Endodermal cell (in vitro differentiated cells): ENCODE results near the gene PCDH18. TPM values are rescaled to one million over a fixed set of nuclear protein-coding genes. Genes with fewer than 3 reads are reported as not detected.
"Not testable (repeated sequence)": the region's sequence is repeated elsewhere in the genome, so short reads cannot be mapped to it uniquely, and the experiment has no call there.

ENCODE experiments used
- DNase-seq: peaks from one replicate; pipeline ENCODE4 v3.0.0-alpha.2; 2017
- H3K27ac ChIP-seq: 2 replicates; pipeline ENCODE4 v1.5.1; 2013; ENCODE audit warnings: mild to moderate bottlenecking, low read depth, low read length, moderate library complexity
- H3K27me3 ChIP-seq: 2 replicates; pipeline ENCODE4 v1.6.1; 2013; ENCODE audit warnings: mild to moderate bottlenecking, low read length, moderate library complexity; ENCODE audit not compliant: insufficient read depth, control insufficient read depth, poor library complexity, severe bottlenecking
- H3K36me3 ChIP-seq: 2 replicates; pipeline ENCODE4 v1.7.0; 2013; ENCODE audit warnings: mild to moderate bottlenecking, low read length, moderate library complexity; ENCODE audit not compliant: control insufficient read depth, insufficient read depth
- H3K4me1 ChIP-seq: one replicate; pipeline ENCODE4 v1.7.0; 2013; ENCODE audit warnings: low read length; ENCODE audit not compliant: control insufficient read depth, insufficient read depth
- H3K4me3 ChIP-seq: 2 replicates; pipeline ENCODE4 v1.5.1; 2013; ENCODE audit warnings: mild to moderate bottlenecking, low read length, moderate library complexity
- H3K9ac ChIP-seq: 2 replicates; pipeline ENCODE4 v1.6.1; 2013; ENCODE audit warnings: mild to moderate bottlenecking, low read length, moderate library complexity; ENCODE audit not compliant: poor library complexity, severe bottlenecking; ENCODE audit errors: extremely low read depth
- H3K9me3 ChIP-seq: 2 replicates; pipeline ENCODE4 v1.6.1; 2013; ENCODE audit warnings: mild to moderate bottlenecking, low read length, moderate library complexity; ENCODE audit not compliant: control insufficient read depth
- H3K27ac Mint-ChIP-seq: 2 replicates; pipeline ENCODE4 v1.8.0; 2020; ENCODE audit warnings: mixed read lengths
- H3K27me3 Mint-ChIP-seq: 2 replicates; pipeline ENCODE4 v1.8.0; 2021; ENCODE audit warnings: mild to moderate bottlenecking, mixed read lengths; ENCODE audit not compliant: insufficient read depth
- H3K36me3 Mint-ChIP-seq: 2 replicates; pipeline ENCODE4 v1.8.0; 2020; ENCODE audit warnings: low read depth, mixed read lengths
- H3K4me1 Mint-ChIP-seq: 2 replicates; pipeline ENCODE4 v1.8.0; 2020; ENCODE audit warnings: mixed read lengths
- H3K4me3 Mint-ChIP-seq: 2 replicates; pipeline ENCODE4 v1.8.0; 2020; ENCODE audit warnings: mild to moderate bottlenecking, moderate library complexity, mixed read lengths
- H3K9me3 Mint-ChIP-seq: 2 replicates; pipeline ENCODE4 v1.8.0; 2020; ENCODE audit warnings: mild to moderate bottlenecking, mixed read lengths
- CTCF ChIP-seq: fragments of 200-600 bp; sonication (generic); conservative IDR thresholded peaks from 2 replicates; pipeline ENCODE4 v1.5.0; 2021; ENCODE audit warnings: antibody characterized with exemption, mild to moderate bottlenecking
- WGBS, 2 experiments: methylation state at CpG; one replicate each; pipeline versions ENCODE4 v1.1.5 to v1.1.7; 2013; ENCODE audit warnings: missing lambda C conversion rate in 2 of 2, mixed read lengths in 1 of 2; ENCODE audit not compliant: insufficient coverage in 1 of 2, insufficient read length in 1 of 2; 5-methylcytosine and 5-hydroxymethylcytosine counted together
- total RNA-seq, 2 donors: library from RNA; stranded (reverse); fragmentation: NEBNext Ultra II Directional in 1 of 2; extraction: Animal tissue kit (Norgen Biotek cat#: 25700) in 1 of 2; gene quantifications; 2 replicates in 1 of 2; 3 replicates in 1 of 2; pipeline ENCODE4 v1.2.1, GENCODE V29; 2021

Gene PCDH18
- total RNA-seq, 2 donors from 2014 or later = 8.1 to 9.2 TPM

DNA sequence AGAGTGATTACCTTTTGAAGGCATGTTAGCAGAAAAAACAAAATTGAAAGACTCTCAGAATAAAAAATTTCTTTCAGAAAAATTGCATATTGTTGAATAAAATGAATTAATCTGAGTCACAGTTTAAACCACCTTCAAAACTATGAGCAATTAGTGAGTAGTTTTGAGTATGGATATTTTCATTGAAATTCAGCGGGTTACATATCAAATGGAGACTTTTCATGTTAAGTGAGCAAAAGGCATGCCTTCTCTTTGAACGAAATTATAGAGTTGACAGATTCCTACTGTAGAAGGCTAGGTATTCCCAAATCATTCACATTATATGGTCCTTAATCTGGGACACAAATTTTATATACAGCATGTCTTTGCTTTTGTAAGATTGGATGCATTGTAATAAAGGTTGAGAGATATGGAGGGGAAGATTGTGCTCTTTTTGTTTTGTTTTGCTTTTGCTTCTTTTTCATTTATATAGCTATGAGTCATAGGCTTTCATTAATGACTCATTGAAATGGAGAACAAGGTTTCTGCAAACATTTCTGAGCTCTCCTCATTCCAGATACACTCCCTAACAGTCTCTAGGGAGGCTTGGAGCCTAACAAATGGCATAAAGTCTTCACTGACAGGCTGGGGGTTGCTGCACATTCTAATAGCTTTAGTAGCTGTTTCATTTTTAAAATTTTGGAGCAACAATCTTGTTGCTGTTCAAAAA, 21.6 kb downstream of the PCDH18 start:
- peaks cover 4% of the 10 kb centered on the region for H3K4me1 Mint-ChIP-seq
- Histone ChIP-seq H3K27ac (no peak overlapping the region), H3K4me3 (no peak overlapping the region), H3K27me3 (no peaks in the 10 kb centered on the region), H3K9ac (no peak overlapping the region), H3K9me3 (no peaks in the 10 kb centered on the region), H3K36me3 (no peaks in the 10 kb centered on the region), H3K4me1 (no peaks in the 10 kb centered on the region)
- TF ChIP-seq CTCF = no peak
- no peak for DNase-seq
- 41% methylated on average over 2 of the region's 2 CpGs; no CpG with 5 or more reads in 1 of the 2 experiments for WGBS, 2 experiments
- H3K27me3 Mint-ChIP-seq = no peaks in the 10 kb centered on the region
- H3K4me3 Mint-ChIP-seq = no peak overlapping the region
- H3K36me3 Mint-ChIP-seq = no peaks in the 10 kb centered on the region
- peak overlapping the region; percentile 41 for H3K27ac Mint-ChIP-seq
- no peaks in the 10 kb centered on the region for H3K9me3 Mint-ChIP-seq

DNA sequence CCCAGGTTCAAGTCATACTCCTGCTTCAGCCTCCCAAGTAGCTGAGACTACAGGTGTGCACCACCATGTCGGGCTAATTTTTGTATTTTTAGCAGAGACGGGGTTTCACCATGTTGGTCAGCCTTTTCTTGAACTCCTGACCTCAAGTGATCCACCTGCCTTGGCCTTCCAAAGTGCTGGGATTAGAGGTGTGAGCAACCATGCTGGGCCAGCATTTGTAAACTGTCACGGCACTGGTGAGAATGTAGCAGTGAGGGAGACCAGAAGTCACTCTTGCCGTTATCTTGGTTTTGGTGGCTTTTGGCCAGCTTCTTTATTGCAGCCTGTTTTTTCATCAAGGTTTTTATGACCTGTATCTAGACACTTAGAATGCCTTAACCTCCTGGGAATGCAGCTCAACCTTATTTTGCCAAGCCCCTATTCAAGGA, 22.4 kb downstream of the PCDH18 start:
- TF ChIP-seq CTCF = no peak
- Histone ChIP-seq H3K36me3 (no peaks in the 10 kb centered on the region), H3K4me3 (no peak overlapping the region), H3K27me3 (no peaks in the 10 kb centered on the region), H3K9me3 (no peaks in the 10 kb centered on the region), H3K4me1 (no peaks in the 10 kb centered on the region), H3K9ac (no peak overlapping the region), H3K27ac (no peak overlapping the region)
- Mint-ChIP-seq H3K27me3 (no peaks in the 10 kb centered on the region), H3K9me3 (no peaks in the 10 kb centered on the region), H3K4me1 (peaks cover 4% of the 10 kb centered on the region), H3K36me3 (no peaks in the 10 kb centered on the region), H3K4me3 (no peak overlapping the region), H3K27ac (no peak overlapping the region)
- WGBS, 2 experiments = 83 to 95% methylated on average over 3 to 4 of the region's 4 CpGs
- peak; percentile 64 for DNase-seq

- 96 to 97% methylated on average over 3 to 6 of the region's 6 CpGs for WGBS, 2 experiments
- Mint-ChIP-seq H3K36me3 (no peaks in the 10 kb centered on the region), H3K4me3 (no peak overlapping the region), H3K4me1 (no peaks in the 10 kb centered on the region), H3K27ac (no peak overlapping the region), H3K9me3 (peaks cover 10% of the 10 kb centered on the region), H3K27me3 (no peaks in the 10 kb centered on the region)
- no peak for TF ChIP-seq CTCF
- no peaks in the 10 kb centered on the region for H3K4me1 ChIP-seq
- no peaks in the 10 kb centered on the region for H3K27me3 ChIP-seq
- no peak for DNase-seq
- no peaks in the 10 kb centered on the region for H3K36me3 ChIP-seq
- H3K9ac ChIP-seq = no peak overlapping the region
- no peak overlapping the region for H3K27ac ChIP-seq
- no peaks in the 10 kb centered on the region for H3K9me3 ChIP-seq
- no peak overlapping the region for H3K4me3 ChIP-seq
These were observed 29.8 kb downstream of the PCDH18 start for GRCh38 chr4:137502339-137503129.

GRCh38 chr4:137496267-137496666, 36.0 kb downstream of the PCDH18 start:
- H3K4me1 ChIP-seq, H3K27ac ChIP-seq, H3K27me3 ChIP-seq, H3K36me3 Mint-ChIP-seq, H3K27me3 Mint-ChIP-seq, H3K36me3 ChIP-seq, H3K9ac ChIP-seq, DNase-seq, H3K4me1 Mint-ChIP-seq, H3K4me3 ChIP-seq: not testable (repeated sequence)
- peak overlapping the region; percentile 87 for H3K27ac Mint-ChIP-seq
- H3K9me3 Mint-ChIP-seq = peaks cover 34% of the 10 kb centered on the region
- WGBS, 2 experiments = 82% methylated on average over 6 of the region's 29 CpGs; no CpG with 5 or more reads in 1 of the 2 experiments
- peak overlapping the region; percentile 48 for H3K4me3 Mint-ChIP-seq
- peaks cover 19% of the 10 kb centered on the region for H3K9me3 ChIP-seq
